GM21619 (cell line): ENCODE measurements around the gene SYCP3.

Source experiments
- ATAC-seq: cut with Tn5 transposase; IDR thresholded peaks from one replicate; pipeline ENCODE4 v1.9.1; 2021; ENCODE audit not compliant: unreplicated experiment

Gene SYCP3

DNA sequence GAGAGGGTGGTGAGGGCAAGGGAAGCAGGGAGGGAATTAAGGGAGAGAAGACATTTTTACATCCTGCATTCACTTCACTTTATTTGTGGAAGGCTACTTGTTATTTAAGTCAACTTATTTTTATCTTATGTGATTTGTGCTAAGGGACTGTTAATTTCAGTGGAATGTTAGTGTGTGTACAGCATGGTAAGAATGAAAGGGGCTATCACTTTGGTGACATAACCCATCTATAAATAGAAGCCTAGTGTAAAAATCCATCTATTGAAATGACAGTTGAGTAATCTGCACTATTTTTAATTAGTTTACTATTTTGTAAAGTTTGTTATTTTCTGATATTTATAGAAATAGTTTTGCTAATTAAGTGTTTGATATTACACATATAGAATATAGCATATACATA lies 58.6 kb downstream of the SYCP3 start:
- no peak for ATAC-seq

DNA sequence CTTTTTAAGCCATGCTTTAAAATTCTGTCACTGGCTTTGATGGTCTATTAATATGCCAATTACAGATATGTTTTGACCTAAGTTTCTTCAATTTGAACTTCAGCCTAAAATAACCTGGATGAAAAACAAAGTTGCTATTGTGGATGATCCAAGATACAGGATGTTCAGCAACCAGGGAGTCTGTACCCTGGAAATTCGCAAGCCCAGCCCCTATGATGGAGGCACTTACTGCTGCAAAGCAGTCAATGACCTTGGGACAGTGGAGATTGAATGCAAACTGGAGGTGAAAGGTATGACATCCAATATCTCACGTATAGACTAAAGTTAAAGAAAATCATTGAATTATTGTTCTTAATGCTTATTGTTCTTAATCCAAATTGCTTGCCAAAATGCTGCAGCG lies 59.0 kb downstream of the SYCP3 start:
- no peak for ATAC-seq
